Ureter (tissue), 1 donor: Measurements from ENCODE around the gene FLACC1. TPM values are rescaled to one million over a fixed set of nuclear protein-coding genes. Genes with fewer than 3 reads are reported as not detected.
"Not testable (repeated sequence)": the region's sequence is repeated elsewhere in the genome, so short reads cannot be mapped to it uniquely, and the experiment has no call there.

Experiments used
- DNase-seq: peaks from one replicate; pipeline ENCODE4 v3.0.0-alpha.2; 2020; ENCODE audit warnings: low spot score
- total RNA-seq: library from RNA; stranded (reverse); gene quantifications from one replicate; pipeline ENCODE4 v1.2.4, GENCODE V29; 2023
- donor health status: DM: yes; HTN: yes; CAD: no.

Gene FLACC1
- total RNA-seq, 1 donor from 2014 or later = 4.4 TPM

DNA sequence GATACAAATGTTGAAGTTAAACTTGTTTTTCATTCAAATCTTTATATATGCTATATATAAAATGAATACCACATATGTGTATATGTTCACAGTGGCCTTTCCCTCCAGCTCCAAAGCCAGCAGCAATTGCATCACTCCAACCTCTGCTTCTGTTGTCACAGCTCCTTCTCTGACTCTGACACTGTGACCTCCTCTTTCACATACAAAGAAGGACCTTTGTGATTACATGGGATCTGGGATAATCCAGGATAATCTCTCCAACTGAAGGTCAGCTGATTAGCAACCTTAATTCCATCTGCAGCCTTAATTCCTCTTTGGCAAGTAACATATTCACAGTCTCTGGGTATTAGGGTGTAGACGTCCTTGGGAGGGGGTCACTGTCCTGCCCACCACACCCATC, 8.4 kb downstream of the FLACC1 start:
- no peak for DNase-seq

DNA sequence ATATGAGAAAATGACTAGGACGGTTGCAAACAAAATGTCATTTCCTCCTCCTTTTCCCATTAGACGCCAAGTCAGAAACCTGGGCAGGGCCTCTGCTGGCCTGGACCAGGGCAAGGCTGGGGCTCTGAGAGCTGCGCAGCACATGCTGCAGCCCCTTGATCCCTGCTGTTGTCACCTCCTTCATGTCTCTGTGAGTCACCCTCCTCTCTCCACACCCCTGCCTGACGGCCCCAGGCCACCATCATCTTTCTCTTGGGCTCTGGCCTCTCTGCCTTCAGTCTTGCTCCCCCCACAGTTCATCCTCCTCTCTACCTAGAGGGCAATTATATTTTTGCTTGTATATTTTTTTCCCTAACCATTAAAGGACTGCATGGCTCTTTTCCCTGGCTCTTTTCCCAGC, 10.0 kb downstream of the FLACC1 start:
- DNase-seq = no peak

DNA sequence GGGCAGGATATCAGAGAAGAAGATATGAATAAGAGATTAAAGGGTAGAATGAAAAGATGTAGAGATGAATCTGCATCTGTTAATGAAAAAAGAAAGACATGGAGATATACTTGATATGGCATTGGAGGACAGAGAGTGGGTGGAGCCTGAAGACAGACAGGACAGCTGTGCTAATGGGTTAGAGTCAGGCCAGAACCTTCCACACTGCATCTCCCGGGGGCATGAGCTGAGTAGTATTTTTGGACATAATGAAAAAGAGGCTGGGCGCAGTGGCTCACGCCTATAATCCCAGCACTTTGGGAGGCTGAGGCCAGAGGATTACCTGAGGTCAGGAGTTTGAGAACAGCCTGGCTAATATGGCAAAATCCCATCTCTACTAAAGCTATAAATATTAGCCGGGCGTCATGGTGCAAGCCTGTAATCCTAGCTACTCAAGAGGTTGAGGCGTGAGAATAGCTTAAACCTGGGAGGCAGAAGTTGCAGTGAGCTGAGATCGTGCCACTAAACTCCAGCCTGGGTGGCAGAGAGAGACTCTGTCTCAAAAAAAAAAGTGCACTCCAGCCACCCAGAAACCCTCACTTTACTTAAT, 11.4 kb downstream of the FLACC1 start:
- DNase-seq = no peak

GRCh38 chr2:201344663-201345366, 12.3 kb downstream of the FLACC1 start:
- no peak for DNase-seq

GRCh38 chr2:201343559-201343958, 13.6 kb downstream of the FLACC1 start:
- no peak for DNase-seq

GRCh38 chr2:201342923-201343322, 14.2 kb downstream of the FLACC1 start:
- no peak for DNase-seq

DNA sequence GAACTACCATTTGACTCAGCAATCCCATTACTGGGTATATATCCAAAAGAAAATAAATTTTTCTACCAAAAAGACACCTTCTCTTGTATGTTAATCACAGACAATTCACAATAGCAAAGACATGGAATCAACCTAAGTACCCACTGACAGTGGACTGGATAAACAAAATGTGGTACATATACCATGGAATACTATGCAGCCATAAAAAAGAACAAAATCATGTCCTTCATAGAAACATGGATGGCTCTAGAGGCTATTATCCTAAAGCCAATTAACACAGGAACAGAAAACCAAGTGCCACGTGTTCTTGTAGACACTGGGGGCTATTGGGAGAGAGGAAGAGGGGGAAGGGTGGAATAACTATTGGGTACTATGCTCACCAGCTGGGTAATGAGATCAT, 27.7 kb downstream of the FLACC1 start:
- no peak for DNase-seq

DNA sequence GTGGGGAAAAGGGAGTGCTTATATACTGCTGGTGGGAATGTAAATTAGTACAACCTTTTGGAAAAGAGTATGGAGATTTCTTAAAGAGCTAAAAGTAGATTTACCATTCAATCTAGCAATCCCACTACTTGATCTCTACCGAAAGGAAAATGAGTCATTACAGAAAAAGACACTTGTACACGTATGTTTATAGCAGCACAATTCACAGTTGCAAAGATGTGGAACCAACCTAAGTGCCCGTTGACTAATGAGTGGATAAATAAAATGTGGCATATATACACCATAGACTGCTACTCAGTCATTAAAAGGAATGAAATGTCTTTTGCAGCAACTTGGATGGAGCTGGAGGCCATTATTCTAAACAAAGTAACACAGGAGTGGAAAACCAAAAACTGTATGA, 29.5 kb downstream of the FLACC1 start:
- DNase-seq = no peak

GRCh38 chr2:201322772-201323171, 34.4 kb downstream of the FLACC1 start:
- DNase-seq = no peak

DNA sequence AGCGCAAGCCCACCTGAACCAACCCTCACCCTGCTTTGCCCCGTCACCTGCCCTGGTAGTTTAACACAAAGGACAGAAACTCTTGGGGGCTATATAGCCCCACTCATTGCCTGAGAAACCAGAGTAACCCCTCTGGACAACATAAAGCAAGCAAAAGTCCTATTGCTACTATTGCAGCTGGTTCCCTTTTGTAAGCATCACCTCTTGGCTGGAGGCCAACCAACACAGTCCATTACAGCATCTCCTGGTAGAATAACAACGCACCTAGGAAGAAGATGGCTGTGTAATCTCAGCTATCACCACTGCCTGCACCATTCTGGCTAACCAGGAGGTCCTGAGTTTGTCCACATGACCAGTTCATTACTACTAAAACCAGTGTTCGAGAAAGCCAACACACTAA, 36.4 kb downstream of the FLACC1 start:
- no peak for DNase-seq

GRCh38 chr2:201320257-201320656, 36.9 kb downstream of the FLACC1 start:
- no peak for DNase-seq

GRCh38 chr2:201319511-201319910, 37.6 kb downstream of the FLACC1 start:
- no peak for DNase-seq

GRCh38 chr2:201313362-201313761, 43.8 kb downstream of the FLACC1 start:
- DNase-seq = no peak

GRCh38 chr2:201308914-201309313, 48.2 kb downstream of the FLACC1 start:
- DNase-seq = no peak

GRCh38 chr2:201307876-201308275, 49.3 kb downstream of the FLACC1 start:
- no peak for DNase-seq

GRCh38 chr2:201299929-201300328, 57.2 kb downstream of the FLACC1 start:
- not testable (repeated sequence) for DNase-seq

DNA sequence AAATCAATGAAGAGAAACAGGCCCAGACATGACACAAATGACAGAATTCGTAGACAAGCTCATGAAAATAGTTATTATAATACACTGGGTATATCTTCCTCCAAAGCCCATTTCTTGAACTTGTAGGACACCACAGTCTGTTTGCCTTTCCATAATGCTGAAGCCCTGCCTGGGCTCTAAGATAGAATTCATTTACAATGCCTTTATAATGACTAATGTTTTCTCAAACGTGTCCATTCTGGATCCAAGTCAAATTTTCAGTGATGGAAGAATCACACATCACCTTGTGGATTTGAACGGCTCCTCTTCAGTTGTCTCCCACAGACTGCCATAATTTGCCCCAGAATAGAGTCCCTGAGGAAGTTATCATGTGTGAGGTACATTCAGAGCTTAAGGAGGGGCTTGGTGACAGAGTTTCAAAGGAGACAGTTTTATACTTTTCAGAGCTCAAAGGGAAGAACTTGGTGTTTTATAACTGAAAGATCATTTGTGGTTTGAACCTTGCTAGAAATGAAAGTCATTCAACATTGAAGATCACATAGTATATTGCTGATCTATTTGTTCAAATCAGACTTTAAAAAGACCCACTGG, 58.6 kb downstream of the FLACC1 start:
- no peak for DNase-seq

GRCh38 chr2:201290457-201291148, 66.5 kb downstream of the FLACC1 start:
- DNase-seq = not testable (repeated sequence)

DNA sequence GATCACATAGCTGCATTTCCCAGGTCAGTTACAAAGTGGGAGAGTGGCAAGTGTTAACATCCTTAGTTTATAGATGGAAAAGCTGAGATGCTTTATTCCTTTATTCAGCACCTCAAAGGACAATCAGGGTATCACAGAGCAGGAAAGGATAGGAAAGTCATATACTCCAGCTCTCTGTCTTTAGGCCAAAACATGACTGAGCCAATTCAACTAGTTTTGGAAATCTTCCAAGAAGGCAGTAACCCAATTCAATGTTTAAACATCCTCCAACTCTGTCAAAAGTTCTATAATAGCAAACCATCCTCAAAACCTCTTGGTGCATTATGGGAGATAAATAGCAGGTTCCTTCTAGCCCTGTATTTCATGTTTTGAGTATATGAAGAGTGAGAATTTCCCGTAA, 71.6 kb downstream of the FLACC1 start:
- DNase-seq = no peak

- DNase-seq = no peak
Measured at GRCh38 chr2:201280191-201281040, 76.7 kb downstream of the FLACC1 start.

DNA sequence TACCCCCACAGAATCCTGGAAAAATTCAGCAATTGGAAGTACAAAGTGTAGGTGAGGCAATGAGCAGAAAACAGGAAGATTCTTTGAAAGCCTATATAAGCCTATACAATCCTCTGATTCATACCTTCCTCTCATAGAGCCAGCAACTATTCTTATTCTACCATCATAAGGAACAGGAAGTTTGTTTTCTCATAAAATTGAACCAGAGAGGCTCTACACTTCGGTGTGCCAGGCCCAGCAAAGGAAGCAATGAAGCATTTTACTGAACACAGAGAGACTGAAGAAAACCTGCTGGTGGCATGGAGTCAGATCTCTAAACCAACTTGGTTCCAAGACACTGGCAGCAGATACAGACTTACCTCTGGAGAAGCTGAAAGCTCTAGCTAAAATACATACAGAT, 78.1 kb downstream of the FLACC1 start:
- DNase-seq = no peak

DNA sequence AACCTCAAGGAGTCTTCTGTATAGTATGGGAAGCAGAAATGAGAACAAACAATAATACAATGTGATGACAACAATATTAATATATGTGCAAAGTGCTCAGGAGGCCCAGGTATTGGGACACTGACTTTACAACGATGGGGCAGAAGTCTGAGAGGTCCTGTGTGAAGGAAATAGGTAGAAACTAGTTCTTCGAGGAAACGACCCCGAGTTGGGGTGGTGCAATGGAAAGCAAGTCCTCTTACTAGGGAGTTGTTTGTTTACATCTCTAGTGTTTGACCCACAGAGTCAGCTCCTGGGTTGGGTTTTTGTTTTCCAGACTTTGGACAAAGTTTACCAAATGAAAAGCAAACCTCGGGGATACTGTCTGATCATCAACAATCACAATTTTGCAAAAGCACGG, 80.6 kb downstream of the FLACC1 start:
- DNase-seq = no peak
